ENCODE measurements around the gene SRC. TPM values are rescaled to one million over a fixed set of nuclear protein-coding genes. Genes with fewer than 3 reads are reported as not detected.

The SRC gene
- polyA plus RNA-seq, 1 donor: 165 TPM

DNA sequence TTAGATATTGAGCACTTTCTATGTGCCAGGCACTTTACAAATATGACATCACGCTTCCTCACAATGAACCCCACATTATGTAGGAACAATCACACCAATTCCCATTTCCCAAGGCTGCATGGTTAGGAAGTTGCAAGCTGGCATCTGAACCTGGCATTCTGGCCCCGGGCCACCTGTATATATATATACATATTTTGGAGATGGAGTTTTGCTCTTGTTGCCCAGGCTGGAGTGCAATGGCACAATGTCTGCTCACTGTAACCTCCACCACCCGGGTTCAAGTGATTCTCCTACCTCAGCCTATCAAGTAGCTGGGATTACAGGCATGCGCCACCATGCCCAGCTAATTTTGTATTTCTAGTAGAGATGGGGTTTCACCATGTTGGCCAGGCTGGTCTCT is 30.4 kb downstream of the SRC start:
- WGBS (ENCODE audit: insufficient coverage, low lambda C conversion rate): no CpG with 5 or more reads among the region's 4 CpGs
- Histone ChIP-seq H3K9me3 (ENCODE audit: control insufficient read depth, low read depth, low read length) (no peaks in the 10 kb centered on the region), H3K4me3 (ENCODE audit: low read length) (no peak overlapping the region), H3K4me1 (ENCODE audit: control insufficient read depth, insufficient read depth, low read length) (peaks cover 29% of the 10 kb centered on the region), H3K36me3 (ENCODE audit: control insufficient read depth, insufficient read depth, low read length) (peaks cover 36% of the 10 kb centered on the region), H3K27ac (ENCODE audit: low read length) (no peak overlapping the region), H3K27me3 (ENCODE audit: control insufficient read depth, insufficient read depth, low read length) (no peaks in the 10 kb centered on the region)
- DNase-seq: no peak

DNA sequence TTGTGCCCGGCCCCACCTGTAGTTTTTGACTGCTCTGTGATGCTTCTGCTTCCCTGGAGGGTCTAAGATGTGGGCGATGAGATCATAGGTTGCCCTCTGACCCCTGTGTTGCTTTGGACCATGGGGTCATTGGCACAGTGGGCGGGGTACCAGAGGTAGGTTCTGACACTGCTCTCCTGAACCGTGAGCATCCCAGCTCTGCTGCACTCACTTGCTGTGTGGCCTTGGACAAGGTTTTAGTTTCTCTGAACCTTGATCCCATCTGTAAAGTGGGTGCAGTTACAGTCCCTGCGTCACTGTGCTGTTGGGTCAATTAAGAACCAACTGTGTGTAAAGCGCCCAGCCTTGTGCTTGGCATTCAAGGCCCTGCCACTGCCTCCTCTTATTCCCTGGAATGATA is 30.9 kb downstream of the SRC start:
- no peak overlapping the region for H3K4me3 ChIP-seq (ENCODE audit: low read length)

DNA sequence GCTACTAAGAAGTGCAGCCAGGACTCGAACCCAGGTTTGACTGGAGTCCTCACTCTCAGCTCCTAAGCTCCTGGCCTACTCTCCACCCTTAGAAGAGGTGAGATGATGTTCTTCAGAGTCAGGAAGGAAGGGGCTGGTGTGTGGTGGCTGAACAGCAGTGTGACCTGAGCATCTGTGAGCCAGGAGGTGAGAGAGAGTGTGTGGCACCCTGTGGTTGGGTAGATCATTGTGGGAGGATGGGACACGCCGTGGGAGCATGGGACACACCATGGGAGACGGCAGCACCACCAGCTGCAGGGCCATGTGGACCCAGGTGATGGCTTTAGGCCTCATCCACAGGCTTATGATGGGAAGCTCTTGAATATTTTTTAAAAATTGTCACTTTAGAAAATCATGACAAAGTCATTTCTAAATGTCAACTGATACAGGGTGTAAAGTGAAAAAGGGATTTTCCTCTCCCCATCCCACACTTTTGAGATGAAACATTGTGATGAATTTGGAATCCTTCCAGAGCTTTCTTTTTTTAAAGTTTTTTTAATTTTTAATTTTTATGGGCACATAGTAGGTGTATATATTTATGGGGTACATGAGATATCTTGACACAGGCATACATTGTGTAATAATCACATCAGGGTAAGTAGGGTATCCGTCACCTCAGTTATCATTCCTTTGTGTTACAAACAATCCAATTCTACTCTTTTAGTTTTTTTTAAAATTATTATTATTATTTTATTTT is 31.6 kb downstream of the SRC start:
- Histone ChIP-seq H3K27me3 (ENCODE audit: control insufficient read depth, insufficient read depth, low read length) (no peaks in the 10 kb centered on the region), H3K4me3 (ENCODE audit: low read length) (no peak overlapping the region), H3K27ac (ENCODE audit: low read length) (no peak overlapping the region), H3K4me1 (ENCODE audit: control insufficient read depth, insufficient read depth, low read length) (peaks cover 38% of the 10 kb centered on the region), H3K9me3 (ENCODE audit: control insufficient read depth, low read depth, low read length) (no peaks in the 10 kb centered on the region), H3K36me3 (ENCODE audit: control insufficient read depth, insufficient read depth, low read length) (peaks cover 42% of the 10 kb centered on the region)
- 75% methylated on average over 1 of the region's 5 CpGs for WGBS (ENCODE audit: insufficient coverage, low lambda C conversion rate)
- DNase-seq: no peak

More for the DNA sequence above, 30.9 kb downstream of the SRC start:
- no peak overlapping the region for H3K27ac ChIP-seq (ENCODE audit: low read length)
- no CpG with 5 or more reads among the region's 6 CpGs for WGBS (ENCODE audit: insufficient coverage, low lambda C conversion rate)
- H3K27me3 ChIP-seq (ENCODE audit: control insufficient read depth, insufficient read depth, low read length): no peaks in the 10 kb centered on the region
- peaks cover 34% of the 10 kb centered on the region for H3K4me1 ChIP-seq (ENCODE audit: control insufficient read depth, insufficient read depth, low read length)
- peaks cover 37% of the 10 kb centered on the region for H3K36me3 ChIP-seq (ENCODE audit: control insufficient read depth, insufficient read depth, low read length)
- DNase-seq: no peak
- H3K9me3 ChIP-seq (ENCODE audit: control insufficient read depth, low read depth, low read length): no peaks in the 10 kb centered on the region

DNA sequence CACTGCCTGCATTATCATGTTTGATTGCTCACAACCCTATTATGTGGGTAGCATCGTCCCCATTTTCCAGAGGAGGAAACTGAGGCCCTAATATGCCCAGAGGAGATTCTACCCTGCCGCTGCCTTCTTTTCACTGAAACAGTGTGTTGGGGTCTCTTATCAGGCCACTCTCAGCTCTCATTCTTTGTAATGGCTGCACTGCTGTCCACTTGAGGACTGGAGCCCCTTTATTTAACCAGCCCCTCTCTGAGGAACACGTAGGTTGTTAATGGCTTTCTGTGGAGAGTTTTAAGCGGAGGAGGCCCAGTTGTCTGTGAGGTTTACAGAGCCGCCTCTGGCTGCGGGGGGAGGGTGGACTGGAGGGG is 32.5 kb downstream of the SRC start:
- H3K4me1 ChIP-seq (ENCODE audit: control insufficient read depth, insufficient read depth, low read length): peaks cover 38% of the 10 kb centered on the region

DNA sequence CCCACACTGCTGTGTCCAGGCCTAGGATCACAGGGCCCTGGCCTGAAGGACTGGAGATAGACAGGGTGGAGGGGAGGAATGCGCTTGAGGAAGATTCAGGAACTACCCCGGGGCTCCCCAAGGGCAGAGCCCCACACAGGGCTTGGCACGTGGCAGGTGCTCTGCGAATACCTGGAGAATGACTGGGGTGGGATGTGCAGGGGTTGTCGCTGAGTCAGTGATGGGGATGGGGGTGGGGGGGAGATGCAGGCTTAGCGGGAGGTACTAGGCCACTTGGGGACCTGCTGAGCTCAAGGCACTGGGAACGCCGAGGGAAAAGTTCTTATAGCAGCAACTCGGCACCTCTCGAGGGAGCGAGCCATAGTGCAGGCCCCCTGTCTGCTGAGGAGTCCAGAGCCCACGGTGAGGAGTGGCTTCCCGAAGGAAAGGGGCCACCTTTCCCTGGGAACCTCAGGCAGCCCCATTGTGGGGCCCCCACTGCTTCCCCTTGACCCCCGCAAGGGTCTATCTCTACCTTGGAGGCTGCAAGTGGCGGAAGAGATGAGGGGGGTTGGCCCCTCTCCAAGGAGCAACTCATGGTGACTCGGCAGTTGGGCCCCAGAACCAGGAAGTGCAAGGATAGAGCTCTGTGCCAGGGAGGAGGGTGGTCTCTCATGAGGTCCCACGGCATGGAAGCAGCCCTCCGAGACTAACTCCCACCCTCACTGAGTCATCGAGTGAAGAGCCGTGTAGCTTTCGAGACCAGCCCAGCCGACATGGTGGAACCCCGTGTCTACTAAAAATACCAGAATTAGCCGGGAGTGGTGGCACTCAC is 33.1 kb downstream of the SRC start:
- Histone ChIP-seq H3K9me3 (ENCODE audit: control insufficient read depth, low read depth, low read length) (no peaks in the 10 kb centered on the region), H3K36me3 (ENCODE audit: control insufficient read depth, insufficient read depth, low read length) (peaks cover 52% of the 10 kb centered on the region), H3K4me3 (ENCODE audit: low read length) (no peak overlapping the region), H3K27me3 (ENCODE audit: control insufficient read depth, insufficient read depth, low read length) (no peaks in the 10 kb centered on the region), H3K27ac (ENCODE audit: low read length) (peak overlapping the region; percentile 93), H3K4me1 (ENCODE audit: control insufficient read depth, insufficient read depth, low read length) (peaks cover 38% of the 10 kb centered on the region)
- WGBS (ENCODE audit: insufficient coverage, low lambda C conversion rate): 40% methylated on average over 2 of the region's 24 CpGs
- DNase-seq: peak; percentile 51 to 85

More for the DNA sequence above, 32.5 kb downstream of the SRC start:
- Histone ChIP-seq H3K9me3 (ENCODE audit: control insufficient read depth, low read depth, low read length) (no peaks in the 10 kb centered on the region), H3K27me3 (ENCODE audit: control insufficient read depth, insufficient read depth, low read length) (no peaks in the 10 kb centered on the region), H3K36me3 (ENCODE audit: control insufficient read depth, insufficient read depth, low read length) (peaks cover 49% of the 10 kb centered on the region), H3K4me3 (ENCODE audit: low read length) (no peak overlapping the region), H3K27ac (ENCODE audit: low read length) (peak overlapping the region; percentile 93)
- DNase-seq: no peak
- no CpG with 5 or more reads among the region's 6 CpGs for WGBS (ENCODE audit: insufficient coverage, low lambda C conversion rate)

DNA sequence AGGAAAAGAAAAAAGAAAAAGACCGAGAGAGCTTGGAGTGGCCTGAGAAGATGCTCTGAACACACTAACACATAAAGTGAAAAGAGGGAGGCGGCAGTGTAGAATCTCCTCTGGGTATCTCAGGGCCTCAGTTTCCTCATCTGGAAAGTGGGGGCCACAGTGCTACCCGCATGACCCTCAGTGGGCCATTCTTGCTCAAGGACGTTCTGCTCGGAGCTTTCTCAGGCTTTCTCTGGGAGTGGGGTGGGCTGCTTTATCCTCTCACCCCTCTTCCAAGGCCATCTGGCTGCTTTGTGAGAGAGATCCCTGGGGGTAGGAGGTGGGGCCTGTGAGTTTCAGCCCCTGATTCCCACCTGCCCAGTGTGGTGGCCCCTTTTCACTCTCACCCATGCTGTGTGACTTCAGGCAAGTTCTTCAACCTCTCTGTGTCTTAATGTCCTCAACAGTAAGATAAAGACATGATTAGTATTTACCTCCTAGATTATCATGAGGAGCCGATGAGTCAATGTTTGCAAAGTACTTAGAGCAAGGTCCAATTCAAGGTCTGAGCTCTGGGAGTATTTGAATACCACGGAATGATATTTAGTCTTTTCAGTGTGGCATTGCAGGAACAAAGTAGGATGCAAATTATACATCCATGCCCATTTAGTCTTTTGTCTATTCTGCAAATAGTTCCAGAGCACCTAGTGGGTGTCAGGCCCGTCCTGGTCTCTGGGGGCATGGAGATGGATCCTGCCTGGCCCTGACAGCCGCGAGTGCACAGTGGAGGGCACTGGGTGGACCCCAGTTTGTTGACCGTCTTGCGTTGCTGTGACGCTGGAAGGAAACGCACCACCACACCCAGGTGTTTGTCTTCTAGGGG is 34.3 kb downstream of the SRC start:
- Histone ChIP-seq H3K36me3 (ENCODE audit: control insufficient read depth, insufficient read depth, low read length) (peaks cover 55% of the 10 kb centered on the region), H3K27ac (ENCODE audit: low read length) (peak overlapping the region; percentile 93), H3K27me3 (ENCODE audit: control insufficient read depth, insufficient read depth, low read length) (no peaks in the 10 kb centered on the region), H3K9me3 (ENCODE audit: control insufficient read depth, low read depth, low read length) (no peaks in the 10 kb centered on the region), H3K4me3 (ENCODE audit: low read length) (no peak overlapping the region), H3K4me1 (ENCODE audit: control insufficient read depth, insufficient read depth, low read length) (peaks cover 41% of the 10 kb centered on the region)
- DNase-seq: peak; percentile 78 to 91
- WGBS (ENCODE audit: insufficient coverage, low lambda C conversion rate): 100% methylated on average over 1 of the region's 14 CpGs

DNA sequence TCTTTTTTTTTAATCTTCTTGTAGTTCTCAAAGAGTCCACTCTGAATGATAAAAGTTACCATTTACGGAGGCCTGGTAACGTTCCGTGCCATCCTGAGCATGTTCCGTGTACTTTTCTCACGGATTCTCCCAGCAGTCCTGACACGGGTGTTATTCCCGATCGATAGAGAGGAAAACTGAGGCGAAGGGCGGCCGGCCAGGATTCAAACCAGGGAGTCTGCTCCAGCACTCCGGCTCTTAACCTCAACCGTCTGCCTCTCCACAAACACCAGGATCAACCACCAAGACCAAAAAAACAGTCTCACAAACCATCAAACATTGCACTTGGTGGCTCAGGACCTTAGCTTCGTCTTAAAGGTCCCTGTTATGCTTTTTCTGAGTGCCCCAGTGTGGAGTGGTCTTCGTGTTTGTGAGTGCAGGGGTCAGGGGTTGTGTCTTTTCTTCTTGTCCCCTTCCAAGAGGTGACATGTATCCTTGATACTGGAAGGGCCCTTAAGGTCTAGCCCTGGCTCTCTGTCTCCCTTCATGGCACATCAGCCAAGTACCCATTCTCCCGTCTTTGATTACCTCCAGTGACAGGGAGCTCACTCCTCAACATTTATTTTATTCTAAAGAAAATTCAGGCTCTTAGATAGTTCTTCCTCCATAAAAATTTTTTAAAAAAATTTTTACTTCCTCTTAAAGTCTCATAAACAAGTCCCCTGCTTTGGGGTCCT is 35.1 kb downstream of the SRC start:
- Histone ChIP-seq H3K4me1 (ENCODE audit: control insufficient read depth, insufficient read depth, low read length) (peaks cover 41% of the 10 kb centered on the region), H3K27ac (ENCODE audit: low read length) (peak overlapping the region; percentile 93)
- DNase-seq: no peak

DNA sequence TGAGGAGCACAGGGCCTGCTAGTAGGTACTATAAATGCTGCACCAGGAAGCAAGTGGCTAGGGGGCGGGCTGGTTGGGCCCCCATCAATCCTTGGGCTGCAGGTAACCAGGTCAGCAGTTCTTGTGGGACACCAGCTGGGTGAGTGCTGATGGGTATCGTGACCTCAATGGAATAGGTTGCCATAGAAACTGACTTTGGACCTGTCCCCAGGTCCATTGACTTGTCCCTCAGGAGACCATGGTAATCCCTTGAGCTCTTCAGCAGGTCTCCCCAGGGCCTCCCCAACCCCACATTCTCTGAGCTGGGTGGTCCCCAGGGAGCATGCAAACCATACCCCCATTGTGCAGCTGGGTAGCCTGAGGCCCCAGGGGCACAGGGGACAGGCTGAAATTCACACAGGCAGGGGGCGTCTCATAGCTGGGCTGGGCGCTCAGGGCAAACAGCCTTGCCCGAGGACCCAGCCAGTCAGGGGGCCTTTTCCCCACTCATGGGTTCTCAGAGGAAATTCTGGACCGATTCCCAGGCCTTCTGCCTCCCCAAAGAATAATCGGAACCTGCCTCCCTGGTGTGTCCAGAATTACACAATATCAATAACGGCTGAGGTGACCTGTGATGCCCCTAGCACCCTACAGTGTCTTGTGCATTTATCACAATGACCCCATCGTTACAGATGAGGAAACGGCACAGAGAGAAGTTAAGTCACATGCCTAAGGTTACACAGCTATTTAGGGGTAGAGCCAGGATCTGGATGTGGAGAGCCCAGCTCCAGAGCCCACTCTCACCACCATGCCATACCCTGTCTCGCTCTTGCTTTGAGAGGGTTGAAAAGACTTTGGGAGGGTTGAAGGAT is 35.9 kb downstream of the SRC start:
- H3K9me3 ChIP-seq (ENCODE audit: control insufficient read depth, low read depth, low read length): no peaks in the 10 kb centered on the region
- WGBS (ENCODE audit: insufficient coverage, low lambda C conversion rate): no CpG with 5 or more reads among the region's 11 CpGs
- peak overlapping the region; percentile 93 for H3K27ac ChIP-seq (ENCODE audit: low read length)
- no peaks in the 10 kb centered on the region for H3K27me3 ChIP-seq (ENCODE audit: control insufficient read depth, insufficient read depth, low read length)
- H3K36me3 ChIP-seq (ENCODE audit: control insufficient read depth, insufficient read depth, low read length): peaks cover 55% of the 10 kb centered on the region
- peaks cover 41% of the 10 kb centered on the region for H3K4me1 ChIP-seq (ENCODE audit: control insufficient read depth, insufficient read depth, low read length)
- DNase-seq: peak; percentile 82 to 88
- H3K4me3 ChIP-seq (ENCODE audit: low read length): no peak overlapping the region

More for the DNA sequence above, 35.1 kb downstream of the SRC start:
- H3K27me3 ChIP-seq (ENCODE audit: control insufficient read depth, insufficient read depth, low read length): no peaks in the 10 kb centered on the region
- 48% methylated on average over 2 of the region's 16 CpGs for WGBS (ENCODE audit: insufficient coverage, low lambda C conversion rate)
- H3K4me3 ChIP-seq (ENCODE audit: low read length): no peak overlapping the region
- peaks cover 55% of the 10 kb centered on the region for H3K36me3 ChIP-seq (ENCODE audit: control insufficient read depth, insufficient read depth, low read length)
- H3K9me3 ChIP-seq (ENCODE audit: control insufficient read depth, low read depth, low read length): no peaks in the 10 kb centered on the region

DNA sequence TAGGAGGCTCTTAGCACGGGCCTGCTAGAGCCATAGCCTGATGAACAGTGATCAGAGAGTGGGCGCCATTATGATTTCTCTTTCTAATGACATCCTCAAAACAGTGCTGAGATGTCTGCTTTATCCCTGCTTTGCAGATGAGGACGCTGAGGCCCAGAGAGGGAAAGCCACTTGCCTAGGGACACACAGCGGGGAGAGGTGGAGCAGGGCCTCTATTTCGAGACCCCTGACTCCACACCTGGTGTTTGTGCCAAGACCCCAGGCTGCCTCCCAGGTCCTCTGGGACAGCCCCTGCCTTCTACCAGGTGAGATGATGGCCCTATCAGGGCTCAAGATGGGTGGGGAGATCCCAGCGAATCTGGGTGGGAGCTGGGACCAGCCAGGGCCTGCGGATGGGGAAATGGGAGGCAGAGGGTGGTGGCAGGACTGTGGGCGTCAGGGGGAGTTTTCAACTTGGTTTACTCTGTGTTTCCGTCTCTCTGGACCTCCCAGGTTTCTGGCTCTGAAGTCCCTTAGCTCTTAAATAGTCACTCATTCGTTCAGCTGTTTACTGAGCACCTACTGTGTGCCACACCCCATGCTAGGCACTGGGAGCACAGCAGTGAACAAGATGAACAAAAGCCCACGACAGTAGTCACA is 36.7 kb downstream of the SRC start:
- peaks cover 56% of the 10 kb centered on the region for H3K36me3 ChIP-seq (ENCODE audit: control insufficient read depth, insufficient read depth, low read length)
- no CpG with 5 or more reads among the region's 11 CpGs for WGBS (ENCODE audit: insufficient coverage, low lambda C conversion rate)
- peak overlapping the region; percentile 93 for H3K27ac ChIP-seq (ENCODE audit: low read length)
- H3K4me1 ChIP-seq (ENCODE audit: control insufficient read depth, insufficient read depth, low read length): peaks cover 41% of the 10 kb centered on the region
- no peaks in the 10 kb centered on the region for H3K9me3 ChIP-seq (ENCODE audit: control insufficient read depth, low read depth, low read length)
- no peak for DNase-seq
- H3K4me3 ChIP-seq (ENCODE audit: low read length): no peak overlapping the region
- no peaks in the 10 kb centered on the region for H3K27me3 ChIP-seq (ENCODE audit: control insufficient read depth, insufficient read depth, low read length)

Measured in large intestine (tissue), 3 donors.